ENCODE measurements around the gene TIMP2.
"Not testable (repeated sequence)": the region's sequence is repeated elsewhere in the genome, so short reads cannot be mapped to it uniquely, and the experiment has no call there.

- not testable (repeated sequence) for TF ChIP-seq CTCF, POLR2A, EP300 (IDR thresholded peaks at IDR 0.05)
Measured at GRCh38 chr17:78911543-78911942, 13.6 kb downstream of the TIMP2 start.

All from tibial nerve (tissue), 4 donors.